NCI-H2227 (cell line): ENCODE measurements around the gene POLR2B.
"Not testable (repeated sequence)": the region's sequence is repeated elsewhere in the genome, so short reads cannot be mapped to it uniquely, and the experiment has no call there.

Experiments used
- DNase-seq: peaks from one replicate; lab custom pipeline; 2025; ENCODE audit not compliant: unreplicated experiment; lab: John Stamatoyannopoulos, UW

Gene POLR2B

DNA sequence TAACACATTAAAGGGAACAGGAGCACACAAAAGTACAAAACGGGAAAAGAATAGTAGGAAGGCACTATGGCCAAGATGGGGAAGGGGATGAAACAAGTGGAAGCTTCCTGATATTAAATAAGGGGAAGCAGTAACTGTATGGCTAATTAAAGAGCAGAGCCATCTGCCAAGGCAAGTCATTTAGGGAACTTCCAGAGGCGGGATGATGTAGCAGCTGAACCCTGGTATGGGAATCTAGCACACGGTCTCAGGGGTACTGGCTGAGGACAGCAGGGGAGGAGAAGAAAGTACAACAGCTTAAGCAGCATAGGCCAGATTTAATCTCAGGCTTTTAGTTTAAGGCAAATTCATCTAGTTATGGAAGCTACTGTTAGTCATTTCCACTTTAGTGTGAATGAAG is 72.4 kb downstream of the POLR2B start:
- no peak for DNase-seq

DNA sequence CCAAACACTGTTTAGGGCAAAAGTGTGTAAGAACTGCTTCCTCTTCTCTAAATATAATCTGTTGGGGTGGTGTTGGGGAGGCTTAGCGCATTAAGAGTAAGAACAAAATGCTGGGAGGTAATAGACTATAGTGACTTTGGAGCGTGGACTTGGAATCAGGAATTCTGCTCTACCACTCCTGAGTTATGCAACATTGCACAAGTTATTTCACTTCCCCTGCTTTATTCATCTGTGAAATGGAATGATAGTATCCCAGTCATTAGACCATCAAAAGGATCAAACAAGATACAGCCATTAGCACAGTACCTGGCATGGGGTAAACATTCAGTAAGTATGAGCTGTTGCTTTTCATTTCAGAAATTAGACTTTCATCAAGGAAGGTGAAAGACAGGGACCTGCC is 72.8 kb downstream of the POLR2B start:
- DNase-seq = no peak

DNA sequence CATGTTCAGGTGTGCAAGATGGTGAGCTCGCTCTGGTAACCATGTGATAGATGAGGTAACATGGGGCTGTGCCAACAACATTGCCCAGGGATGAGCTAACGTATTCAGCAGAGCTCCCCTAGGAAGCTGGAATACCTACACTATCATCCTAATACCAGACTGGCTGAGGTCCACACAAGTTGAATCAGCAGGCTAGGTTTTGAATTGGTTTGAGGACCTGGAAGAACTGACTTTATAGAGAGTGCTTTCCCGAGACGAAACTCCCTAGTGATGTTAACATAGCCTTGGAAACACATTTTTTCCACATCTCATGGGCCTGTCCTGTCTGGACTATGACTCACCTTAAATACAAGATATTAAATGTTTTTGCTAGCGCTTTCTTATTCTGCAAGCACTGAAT is 74.8 kb downstream of the POLR2B start:
- no peak for DNase-seq

DNA sequence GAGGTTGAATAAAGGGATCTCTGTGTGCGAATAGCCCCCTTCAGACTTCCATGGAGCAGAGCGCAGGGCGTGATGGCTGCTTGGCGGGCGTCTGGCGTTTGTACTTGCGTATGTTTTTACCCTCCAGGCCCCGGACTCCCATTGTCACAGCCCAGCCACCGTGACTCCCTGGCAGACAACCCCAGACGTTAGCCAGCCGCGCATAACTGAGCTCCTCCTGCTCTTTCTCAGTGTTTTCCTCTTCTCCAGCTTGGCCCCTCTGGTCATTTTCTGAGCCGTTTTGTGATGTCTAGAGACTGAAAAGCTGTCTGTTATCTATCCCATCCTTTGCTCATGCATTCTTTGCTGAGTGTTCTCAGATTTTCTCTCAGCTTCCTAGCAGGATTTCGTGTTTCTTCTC is 77.2 kb downstream of the POLR2B start:
- no peak for DNase-seq

DNA sequence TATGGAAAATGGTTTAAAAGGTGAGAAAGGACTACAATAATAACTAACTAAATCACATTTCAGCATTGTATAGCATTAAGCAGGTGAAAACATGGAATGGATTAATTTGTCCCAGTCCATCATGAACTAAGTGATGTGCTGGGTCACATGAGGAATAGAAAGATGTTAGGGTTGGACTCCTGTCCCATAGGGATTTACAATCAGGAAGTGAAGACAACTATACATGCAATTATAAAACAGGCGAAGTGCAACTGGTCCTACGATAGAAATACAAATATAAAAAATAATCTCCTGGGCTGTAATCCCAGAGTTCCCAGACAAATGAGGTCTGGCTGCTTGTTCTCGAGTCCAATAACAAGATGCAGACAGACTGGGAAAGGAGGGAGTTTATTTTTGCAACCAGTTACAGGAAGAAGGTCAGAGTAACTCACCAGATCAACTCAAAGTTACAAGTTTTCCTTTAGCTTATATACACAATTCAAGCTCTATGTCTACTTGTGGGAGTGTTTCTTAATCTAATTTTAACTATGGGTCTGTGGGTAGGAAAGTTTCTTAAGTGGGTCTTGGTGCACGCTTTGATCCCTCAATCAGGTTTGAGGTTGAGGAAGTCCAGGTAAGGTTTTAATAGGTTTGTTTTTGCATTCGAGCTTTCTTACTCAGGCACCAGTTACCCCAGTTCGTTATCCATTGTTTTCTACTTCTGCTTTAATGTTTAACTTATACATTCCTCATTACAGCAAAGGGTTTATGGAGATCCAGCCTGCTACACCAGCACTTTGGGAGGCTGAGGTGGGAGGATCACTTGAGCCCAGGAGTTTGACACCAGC is 81.4 kb downstream of the POLR2B start:
- no peak for DNase-seq

DNA sequence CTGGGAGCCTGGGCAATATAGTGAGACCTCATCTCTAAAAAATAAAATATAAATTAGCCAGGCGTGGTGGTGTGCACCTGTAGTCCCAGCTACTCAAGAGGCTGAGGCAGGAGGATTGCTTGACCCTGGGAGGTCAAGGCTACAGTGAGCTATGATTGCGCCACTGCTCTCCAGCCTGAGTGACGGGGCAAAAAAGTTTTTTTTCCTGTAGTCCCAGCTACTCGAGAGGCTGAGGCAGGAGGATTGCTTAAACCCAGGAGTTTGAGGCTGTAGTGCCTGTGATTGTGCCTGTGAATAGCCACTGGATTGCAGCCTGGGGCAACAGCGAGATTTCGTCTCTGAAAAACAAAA is 82.0 kb downstream of the POLR2B start:
- not testable (repeated sequence) for DNase-seq

DNA sequence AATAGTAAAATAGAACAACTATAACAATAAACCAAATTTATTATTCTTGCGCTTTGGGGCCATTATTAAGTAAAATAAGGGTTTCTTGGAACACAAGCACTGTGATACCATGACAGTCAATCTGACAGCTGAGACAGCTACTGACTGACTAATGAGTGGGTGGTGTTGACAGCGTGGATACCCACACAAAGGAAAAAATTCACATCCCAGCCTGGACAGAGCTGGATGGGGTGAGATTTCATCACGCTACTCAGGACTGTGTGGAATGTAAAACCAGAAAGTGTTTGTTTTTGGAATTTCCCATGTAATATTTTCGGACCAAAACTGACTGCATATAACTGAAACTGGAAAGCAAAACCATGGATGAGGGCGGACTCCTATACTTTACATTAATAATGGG is 82.7 kb downstream of the POLR2B start:
- DNase-seq = no peak

DNA sequence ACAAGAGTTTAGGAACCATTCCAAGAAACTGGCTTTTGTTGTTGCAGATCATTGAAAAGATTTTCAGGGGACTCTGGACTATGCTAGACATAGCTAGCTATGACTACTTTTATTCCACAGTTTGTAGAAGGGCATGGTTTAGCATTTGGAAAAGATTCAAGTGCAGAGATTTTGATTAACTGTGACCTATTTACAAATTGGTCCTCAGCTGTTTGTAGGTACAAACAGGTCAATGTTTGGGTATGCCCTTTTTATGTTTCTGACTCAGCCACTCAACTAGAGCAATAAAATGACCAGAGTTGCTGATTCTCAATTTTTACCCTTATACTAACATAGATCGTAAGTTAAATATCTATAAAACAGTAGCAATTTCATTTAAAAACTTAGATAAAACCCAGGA is 84.8 kb downstream of the POLR2B start:
- no peak for DNase-seq

DNA sequence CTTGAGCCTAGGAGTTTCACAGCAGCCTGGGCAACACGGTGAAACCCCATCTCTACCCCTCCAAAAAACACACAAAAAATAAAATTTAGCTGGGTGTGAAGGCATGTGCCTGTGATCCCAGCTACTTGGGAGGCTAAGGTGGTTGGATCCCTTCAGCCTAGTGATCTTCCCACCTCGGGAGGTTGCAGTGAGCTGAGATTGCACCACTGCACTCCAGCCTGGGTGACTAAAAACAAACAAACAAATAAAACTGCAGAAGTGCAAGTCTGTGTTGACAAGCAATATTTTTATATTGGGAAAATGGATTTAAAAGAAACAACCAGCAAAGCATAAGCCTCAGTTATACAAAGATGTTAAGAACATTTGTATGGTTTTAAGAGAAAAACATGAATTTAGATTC is 85.4 kb downstream of the POLR2B start:
- no peak for DNase-seq

DNA sequence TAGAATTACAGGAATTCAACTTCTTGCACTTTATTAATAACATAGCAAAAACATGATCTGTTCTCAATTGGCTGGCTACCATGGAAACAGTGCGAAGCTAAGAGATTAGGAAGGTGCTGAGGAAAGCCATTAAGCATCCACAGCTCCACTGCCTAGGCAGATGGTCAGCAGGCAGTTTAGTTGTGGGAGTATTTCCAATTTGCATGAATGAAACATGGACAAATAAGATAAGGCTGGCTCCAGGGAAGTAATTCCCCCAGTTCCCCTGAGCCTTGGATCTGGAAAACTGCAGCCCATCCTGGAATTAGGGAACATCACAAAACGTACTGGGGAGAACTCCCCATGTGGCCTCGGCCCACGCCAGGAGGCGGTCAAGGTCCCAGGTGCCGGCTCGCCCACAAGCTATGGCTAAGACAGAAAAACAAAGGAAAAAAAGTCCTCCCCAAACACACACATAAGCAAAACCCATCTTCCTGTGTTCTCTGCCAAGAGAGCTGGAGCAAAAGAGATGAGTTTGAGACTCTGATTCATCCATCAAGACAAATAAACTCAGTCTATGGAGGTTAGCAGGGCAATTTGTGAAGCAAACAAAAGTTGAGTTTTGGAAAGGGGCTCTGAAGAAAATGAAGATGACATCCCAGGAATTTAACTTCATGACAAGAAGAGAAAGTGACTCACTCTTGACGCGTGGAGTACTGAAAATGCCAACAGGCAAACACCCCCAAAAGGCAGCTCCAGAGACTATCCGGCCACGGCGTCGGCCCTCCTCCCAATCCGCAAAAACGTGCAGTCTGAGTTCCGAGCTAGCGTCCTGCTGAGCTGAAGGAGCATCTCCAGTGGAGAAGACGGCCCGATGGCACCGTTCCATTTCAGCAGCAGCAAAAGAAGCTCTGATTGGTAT is 86.4 kb downstream of the POLR2B start:
- no peak for DNase-seq

DNA sequence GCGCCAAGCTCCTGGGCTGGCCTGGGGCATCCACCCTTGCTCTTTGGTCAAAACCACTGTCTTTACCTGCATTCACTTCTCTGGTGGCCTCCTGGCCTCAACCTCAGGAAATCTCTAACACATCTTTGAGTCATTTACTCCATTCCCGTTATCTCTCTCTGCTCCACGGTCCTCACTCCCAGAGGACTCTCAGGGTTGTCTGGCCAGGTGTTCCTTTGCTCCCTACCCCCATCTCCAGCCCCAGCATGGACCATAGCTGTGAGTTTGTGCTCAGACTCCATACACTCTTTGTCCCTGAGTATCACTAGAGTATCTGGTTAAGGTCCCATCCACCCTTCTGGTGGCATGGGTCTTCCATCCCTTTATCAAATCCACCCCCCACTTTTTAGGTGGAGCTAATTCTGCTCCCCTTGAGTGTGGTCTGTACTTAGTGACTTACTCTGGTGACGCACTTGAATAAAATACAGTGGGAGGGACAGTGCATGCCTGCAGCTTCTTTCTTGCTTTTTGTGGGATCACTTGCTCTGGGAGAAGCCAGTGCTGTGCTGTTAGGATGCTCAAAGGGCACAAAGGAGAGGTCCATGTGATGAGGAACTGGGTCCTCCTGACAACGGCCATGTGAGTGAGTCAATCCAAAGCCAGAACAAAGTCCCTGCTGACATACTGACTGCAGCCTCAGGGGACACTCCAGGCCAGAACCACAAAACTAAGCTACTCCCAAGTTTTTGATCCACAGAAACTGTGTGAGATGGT is 87.2 kb downstream of the POLR2B start:
- DNase-seq = no peak

DNA sequence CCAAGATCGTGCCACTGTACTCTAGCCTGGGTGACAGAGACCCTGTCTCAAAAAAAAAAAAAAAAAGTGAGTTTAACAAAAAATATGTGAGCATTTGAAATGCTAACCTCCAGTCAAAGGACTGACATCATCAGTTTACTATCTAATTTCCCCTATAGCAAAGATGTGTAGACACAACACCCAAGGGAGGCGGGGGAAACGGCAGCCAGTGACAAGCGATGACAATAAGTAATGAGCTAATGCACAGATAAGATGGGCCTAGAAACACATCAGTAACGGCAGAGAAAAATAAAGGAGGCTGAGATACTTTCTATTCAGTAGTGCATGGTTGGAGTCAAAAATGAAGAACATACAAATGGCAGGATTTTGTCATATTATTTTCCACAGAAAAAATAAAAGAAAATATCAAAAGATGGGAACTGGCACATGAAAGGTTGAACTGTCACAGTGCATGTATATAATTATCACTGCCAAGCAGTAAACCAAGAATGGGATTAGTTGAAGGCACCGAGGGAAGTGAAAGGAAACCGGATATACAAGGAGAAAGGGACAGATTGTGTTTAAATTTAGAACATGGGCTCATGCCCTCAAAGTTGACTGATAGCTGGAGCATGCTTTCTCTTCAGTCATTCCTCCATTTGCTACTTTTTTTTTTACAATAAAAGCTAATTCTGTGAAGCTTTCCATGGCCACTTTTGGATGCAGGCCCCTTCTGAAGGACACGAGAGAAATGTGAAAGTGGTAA is 89.7 kb downstream of the POLR2B start:
- DNase-seq = no peak

DNA sequence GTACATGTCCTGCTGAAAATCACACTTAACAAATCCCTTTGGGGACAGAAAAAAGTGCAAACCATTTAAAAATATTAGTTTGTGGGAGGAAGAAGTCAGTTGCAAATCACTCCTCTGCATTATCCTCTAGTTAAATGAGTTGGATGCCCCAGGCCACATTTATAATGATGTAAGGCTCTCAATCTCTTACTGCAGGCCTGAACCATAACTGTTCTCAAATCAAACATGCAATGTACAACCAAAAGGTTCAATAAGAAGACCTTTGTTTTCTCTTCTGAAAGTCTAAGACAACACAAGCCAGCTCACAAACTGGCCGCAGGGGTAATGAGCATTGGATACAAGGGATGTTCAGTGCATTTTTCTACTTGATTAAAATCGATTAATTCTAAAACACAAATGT is 91.8 kb downstream of the POLR2B start:
- DNase-seq = no peak

DNA sequence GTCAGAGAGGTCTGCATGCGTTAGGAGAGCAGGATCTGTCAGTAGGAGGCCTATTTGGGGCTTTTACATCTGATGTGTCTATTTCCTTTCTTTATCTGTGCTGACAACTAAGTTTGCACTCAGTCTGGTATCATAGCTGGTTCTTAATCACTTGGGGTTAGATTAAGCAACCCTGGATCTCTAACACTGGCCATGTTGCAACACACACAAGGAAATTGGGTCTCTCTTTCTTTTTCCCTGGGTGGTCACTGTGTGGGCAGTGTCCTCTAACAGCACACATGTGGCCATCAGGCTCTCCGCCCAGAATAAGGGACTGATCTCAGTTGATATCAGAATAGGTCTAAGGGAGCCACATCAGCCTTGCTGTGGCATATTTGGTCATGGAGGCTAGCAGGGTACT is 92.6 kb downstream of the POLR2B start:
- DNase-seq = no peak

DNA sequence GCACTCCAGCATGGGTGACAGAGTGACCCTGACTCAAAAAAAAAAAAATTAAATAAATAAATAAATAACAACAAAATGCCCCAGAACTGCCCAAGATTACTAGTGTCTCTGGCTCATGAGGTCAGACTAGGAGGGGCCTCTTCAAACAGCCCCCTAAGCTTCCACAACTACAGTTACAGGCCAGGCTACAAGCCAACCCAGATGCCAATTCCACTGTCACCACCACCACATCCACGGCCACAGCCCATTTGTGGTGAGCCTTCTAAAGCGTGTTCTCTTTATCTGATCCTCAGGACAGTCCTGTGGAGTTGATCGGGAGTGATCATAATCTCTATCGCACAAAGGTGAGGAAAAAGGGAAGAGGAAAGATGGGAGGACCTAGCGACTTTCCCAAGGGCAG is 94.9 kb downstream of the POLR2B start:
- DNase-seq = no peak

DNA sequence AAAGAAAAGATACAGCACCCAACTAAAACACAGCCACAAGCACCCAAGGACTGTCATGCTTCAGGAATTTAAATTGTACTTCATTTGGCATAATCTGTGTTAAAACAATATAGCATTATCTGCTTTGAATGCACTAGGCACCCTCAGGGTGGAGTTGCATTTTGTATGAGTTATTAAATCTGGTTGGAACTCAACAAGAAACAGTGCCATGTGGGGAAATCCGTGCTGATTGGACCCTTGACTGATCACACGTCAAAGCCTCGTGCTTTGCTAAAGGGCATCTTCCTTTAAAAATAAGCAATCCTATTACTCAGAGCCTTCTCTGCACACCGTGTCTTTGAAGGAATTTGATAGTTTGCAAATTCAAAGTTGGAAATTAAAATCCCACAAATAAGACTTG is 96.0 kb downstream of the POLR2B start:
- DNase-seq = no peak

DNA sequence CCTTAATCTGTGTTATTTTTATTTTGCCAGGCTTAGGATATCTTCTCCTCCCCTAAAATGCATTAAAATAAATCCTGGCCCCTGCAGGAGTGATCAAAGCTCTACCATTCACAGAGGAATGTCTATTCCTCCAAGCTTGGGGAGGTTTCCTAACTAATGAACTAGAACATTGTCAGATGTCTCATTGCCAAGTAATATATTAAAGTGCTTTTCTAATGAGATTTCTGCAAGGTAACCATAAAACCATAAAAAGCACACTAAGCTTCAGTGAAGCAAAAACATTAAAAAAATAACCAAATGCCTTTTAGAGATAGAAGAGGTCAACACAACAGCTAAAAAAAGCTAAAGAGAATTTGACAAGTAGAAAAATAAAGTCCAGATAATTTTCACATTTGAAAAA is 96.7 kb downstream of the POLR2B start:
- DNase-seq = no peak

DNA sequence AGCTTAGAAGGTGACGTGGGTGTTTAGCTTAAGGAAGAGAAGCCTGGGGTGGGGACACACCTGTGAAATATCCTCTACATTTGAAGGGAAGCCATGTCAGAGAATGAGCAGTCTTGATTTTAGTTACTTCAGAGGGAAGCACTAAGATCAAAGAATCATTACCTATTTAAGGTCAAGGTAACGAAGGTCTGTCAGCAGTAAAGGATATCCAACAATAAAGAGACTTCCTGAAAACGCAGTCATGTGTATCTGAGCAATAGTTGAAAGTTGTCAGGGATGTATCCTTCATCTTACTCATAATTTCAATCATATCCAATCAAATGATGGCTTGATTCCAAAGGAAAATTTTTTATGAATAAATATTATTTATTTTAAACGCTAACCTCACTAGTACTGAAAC is 98.0 kb downstream of the POLR2B start:
- no peak for DNase-seq

DNA sequence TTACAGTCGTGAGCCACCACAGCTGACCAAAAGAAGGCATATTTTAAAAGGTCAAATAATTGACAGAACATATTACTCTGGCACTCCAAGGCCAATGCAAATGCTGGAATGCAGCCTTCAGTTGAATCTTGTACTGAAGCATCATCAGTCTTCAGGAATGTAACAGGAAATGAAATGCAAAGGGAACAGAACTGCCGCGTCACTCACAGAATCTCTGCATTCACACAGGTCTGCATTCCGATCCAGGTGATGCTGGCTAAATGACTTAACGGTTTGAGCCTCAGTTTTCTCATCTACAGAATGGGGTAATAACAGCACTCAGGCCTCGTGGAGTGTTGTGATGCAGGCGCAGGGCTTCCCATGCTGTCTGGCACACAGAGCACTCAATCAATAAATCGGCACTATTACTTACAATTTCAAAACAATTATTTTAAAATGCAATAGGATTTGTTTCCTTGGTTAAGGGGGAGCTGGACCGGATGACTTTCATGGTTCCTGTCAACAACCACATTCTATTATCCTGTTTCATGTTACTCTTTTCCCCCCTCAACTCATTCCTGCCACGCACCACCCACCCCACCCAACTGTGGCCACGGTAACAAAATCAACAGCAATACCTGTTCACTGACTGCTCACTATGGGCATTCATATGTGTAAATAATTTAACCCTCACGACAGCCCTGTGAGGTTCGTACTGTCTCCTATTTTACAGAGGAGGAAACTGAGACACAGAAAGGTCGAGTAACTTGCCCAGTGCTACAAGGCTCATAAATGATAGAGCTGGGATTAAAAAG is 99.1 kb downstream of the POLR2B start:
- DNase-seq = no peak
